ENCODE data around the gene BBOF1.
A peak's percentile ranks its signal among the peaks of the same experiment; 100 is the strongest.

The BBOF1 gene

DNA sequence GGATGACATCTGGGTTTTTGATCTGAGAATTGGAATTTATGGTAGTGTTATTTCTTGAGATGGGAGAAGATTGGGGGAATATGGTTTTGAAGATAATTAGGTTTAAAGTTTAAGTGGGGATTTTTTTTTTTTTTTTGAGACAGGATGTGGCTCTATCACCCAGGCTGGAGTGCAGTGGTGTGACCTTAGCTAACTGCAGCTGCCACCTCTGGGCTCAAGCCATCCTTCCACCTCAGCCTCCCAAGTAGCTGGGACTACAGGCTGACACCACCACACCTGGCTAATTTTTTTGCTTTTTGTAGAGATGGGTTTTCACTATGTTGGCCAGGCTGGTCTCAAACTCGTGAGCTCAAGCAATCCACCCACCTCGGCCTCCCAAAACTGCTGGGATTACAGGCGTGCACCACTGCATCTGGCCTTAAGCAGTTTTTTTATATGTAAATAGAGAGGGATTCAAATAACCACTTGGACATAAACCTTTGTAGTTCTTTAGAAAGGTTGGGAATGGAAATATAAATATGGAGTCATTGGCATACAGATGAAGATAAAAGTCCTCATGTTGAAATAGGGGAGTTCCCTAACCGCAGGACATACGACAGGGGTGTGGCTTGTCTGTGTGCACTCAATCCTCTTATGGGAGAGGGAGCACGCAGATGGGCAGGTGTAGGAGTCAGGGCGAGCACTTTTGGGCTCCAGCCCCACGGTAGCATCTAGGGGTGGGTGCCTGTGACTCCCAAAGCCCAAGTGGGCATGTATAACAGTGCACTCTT lies 70.3 kb downstream of the BBOF1 start:
- DNase-seq (ENCODE audit: low spot score), result no peak

DNA sequence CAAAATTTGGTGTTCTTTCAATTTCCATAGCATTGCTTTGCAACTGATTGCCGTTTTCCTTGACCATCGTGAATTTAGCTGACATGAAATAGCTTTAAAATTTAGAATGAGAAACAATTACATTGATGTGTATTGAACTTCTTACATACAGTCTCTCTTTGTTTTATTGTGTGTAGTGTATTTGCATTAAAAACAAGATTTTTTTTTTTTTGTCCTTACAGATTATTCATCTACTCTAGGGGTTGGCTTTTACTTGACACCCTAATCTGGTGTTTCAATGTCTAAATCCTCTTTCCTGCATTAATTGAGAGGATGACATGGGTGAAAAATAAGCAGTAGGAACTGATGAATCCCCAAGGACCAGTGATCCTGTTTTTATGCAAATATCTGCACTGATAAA lies 86.2 kb downstream of the BBOF1 start:
- DNase-seq (ENCODE audit: low spot score), result no peak

DNA sequence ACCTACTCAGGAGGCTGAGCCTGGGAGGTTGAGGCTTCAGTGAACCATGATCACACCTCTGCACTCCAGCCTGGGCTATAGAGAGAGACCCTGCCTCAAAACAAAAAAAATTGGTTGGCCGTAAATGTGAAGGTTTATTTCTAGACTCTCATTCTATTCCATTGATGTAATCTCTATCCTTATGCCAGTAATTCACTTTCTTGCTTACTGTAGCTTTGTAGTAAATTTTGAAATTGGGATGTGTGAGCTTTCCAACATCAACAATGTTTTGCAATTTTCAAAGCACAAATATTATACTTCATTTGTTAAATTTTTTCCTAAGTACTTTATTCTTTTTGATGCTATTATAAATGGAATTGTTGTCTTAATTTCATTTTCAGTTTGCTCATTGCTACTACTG lies 90.2 kb downstream of the BBOF1 start:
- DNase-seq (ENCODE audit: low spot score), result no peak

DNA sequence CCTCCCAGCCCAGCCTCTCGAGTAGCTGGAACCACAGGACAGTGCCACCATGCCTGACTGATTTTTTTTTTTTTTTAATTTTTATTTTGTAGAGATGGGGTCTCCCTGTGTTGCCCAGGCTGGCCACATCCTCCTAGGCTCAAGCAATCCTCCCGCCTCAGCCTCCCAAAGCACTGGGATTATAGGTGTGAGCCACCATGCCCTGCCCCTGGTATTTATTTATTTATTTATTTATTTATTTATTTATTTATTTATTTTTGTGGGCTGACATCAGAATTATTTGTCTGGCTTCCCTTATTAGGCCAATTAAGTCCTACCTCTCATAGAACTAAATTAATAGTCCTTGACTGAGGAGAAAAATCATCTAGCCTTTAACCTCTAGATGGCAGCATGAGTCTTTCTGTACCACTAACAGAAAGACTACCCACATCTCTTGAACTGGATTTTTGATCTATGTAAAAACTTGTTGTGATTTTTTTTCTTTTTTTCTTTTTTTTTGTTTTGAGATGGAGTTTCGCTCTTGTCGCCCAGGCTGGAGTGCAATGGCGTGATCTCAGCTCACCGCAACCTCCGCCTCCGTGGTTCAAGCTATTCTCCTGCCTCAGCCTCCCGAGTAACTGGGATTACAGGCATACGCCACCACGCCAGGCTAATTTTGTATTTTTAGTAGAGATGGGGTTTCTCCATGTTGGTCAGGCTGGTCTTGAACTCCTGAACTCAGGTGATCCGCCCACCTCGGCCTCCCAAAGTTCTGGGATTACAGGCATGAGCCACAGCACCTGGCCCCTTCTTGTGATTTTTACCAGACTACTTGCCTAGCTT lies 92.5 kb downstream of the BBOF1 start:
- DNase-seq (ENCODE audit: low spot score), result peak; percentile 51

Data from activated CD4-positive, alpha-beta T cell treated with anti-CD3 and anti-CD28 coated beads, Interleukin-2, Interleukin-4, amounts not matched to agents 100 ng/mL and 50 ng/mL, durations not matched to agents 16 hours and 8 hours (primary cell).